Ovary (tissue), 9 donors: Measurements from ENCODE around the gene LAMA1. TPM values are rescaled to one million over a fixed set of nuclear protein-coding genes. Genes with fewer than 3 reads are reported as not detected.

Experiments used
- DNase-seq, 5 donors: peaks; one replicate each; pipeline ENCODE4 v3.0.0-alpha.2; 2019 to 2020
- H3K27ac ChIP-seq, 2 donors: fragments of 200-600 bp; one replicate each; pipeline versions ENCODE4 v1.5.1 to v1.8.0; 2019 to 2022
- H3K27me3 ChIP-seq: fragments of 200-600 bp; one replicate; pipeline ENCODE4 v1.8.0; 2022
- H3K36me3 ChIP-seq: fragments of 200-600 bp; sonication (generic); one replicate; pipeline ENCODE4 v1.5.1; 2019
- H3K4me1 ChIP-seq: one replicate; pipeline ENCODE4 v1.8.1; 2013; ENCODE audit warnings: mild to moderate bottlenecking, moderate library complexity; ENCODE audit not compliant: insufficient read depth
- H3K4me3 ChIP-seq: fragments of 200-600 bp; sonication (generic); one replicate; pipeline ENCODE4 v1.5.1; 2017
- H3K9me3 ChIP-seq, 2 donors: fragments of 200-600 bp in 1 of 2; sonication (generic) in 1 of 2; one replicate each; pipeline versions ENCODE4 v1.5.1 to v1.8.1; 2013 to 2019; ENCODE audit warnings: mild to moderate bottlenecking in 1 of 2, moderate library complexity in 1 of 2
- EP300 ChIP-seq: sonication (generic); formaldehyde crosslinking; IDR thresholded peaks from one replicate; pipeline ENCODE4 v1.6.1; 2017; ENCODE audit warnings: antibody characterized with exemption
- POLR2A ChIP-seq: fragments of 450-650 bp; IDR thresholded peaks from one replicate; pipeline ENCODE4 v1.6.1; 2017; ENCODE audit warnings: antibody characterized with exemption, mild to moderate bottlenecking, moderate library complexity
- WGBS, 3 donors: extraction: QIAGEN DNeasy Blood & Tissue Kit in 1 of 3; methylation state at CpG; one replicate each; pipeline versions ENCODE4 v1.1.5 to v1.1.7; 2013 to 2017; 5-methylcytosine and 5-hydroxymethylcytosine counted together
- intact Hi-C, 4 donors: fragments of 100-400 bp; cut with DNase I; formaldehyde crosslinking; loops; one replicate each; pipeline versions ENCODE4 v1.11.0 to v1.15.1; 2022 to 2023
- polyA plus RNA-seq, 2 donors: library from polyadenylated mRNA; stranded (reverse); fragments of 200-250 nt in 1 of 2; fragments of 350-450 nt in 1 of 2; fragmentation: Illumina TruSeq in 1 of 2; extraction: RNeasy Lipid Tissue Mini Kit (QIAGEN cat#74804) in 1 of 2; gene quantifications; one replicate each; pipeline ENCODE4 v1.2.3, GENCODE V29; 2013 to 2014
- total RNA-seq, 7 donors: library from RNA; depleted of rRNA in 2 of 7; stranded (reverse); fragments of >200 nt in 2 of 7; fragmentation: NEBNext Ultra II Directional in 3 of 7; extraction: Animal tissue kit (Norgen Biotek cat#: 25700) in 3 of 7; gene quantifications; one replicate each; pipeline versions ENCODE4 v1.1.0 to v1.2.4, GENCODE V29; 2016 to 2023
- TF ChIP-seq, protein P1 (sequence below), 3 donors: fragments of 450-650 bp in 2 of 3; fragments of 200-600 bp in 1 of 3; IDR thresholded peaks; one replicate each; pipeline versions ENCODE4 v1.5.1 to v1.8.0; 2016 to 2022; ENCODE audit warnings: antibody characterized with exemption in 3 of 3, mild to moderate bottlenecking in 1 of 3
- donor health status: DM: no; HTN: no; CAD: no; lungs with moderate emphysema.
- donor health status: DM: no; HTN: no; CAD: no.
- donor health status: Bipolar disorder and iron deficiency.
- donor health status: DM: yes; HTN: yes; CAD: no.
- donor health status: DM: no; HTN: no; CAD: no.
- donor health status: DM: yes; HTN: yes; CAD: no.

Gene LAMA1
- total and polyA plus RNA-seq, 9 donors = 1.1 to 10.8 (median 3.8) TPM

DNA sequence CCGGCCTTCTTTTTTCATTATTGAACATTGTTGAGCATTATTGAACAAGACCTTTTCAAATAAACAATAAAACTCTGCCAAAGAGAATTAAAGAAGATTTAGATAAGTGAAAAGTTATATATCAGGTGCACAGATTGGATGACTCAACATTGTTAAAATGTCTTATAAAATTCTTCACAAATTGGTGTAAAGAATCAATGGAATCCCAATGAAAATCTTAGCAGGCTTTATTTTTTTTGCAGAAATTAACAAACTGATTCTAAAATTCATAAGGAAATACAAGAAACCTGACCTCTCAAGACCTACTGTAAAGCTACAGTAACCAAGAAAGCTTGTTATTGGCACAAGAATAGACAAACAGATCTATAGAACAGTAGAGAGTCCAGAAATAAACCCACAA is 70.3 kb downstream of the LAMA1 start:
- 92 to 100% (median 98%) methylated on average over 1 of the region's 1 CpG for WGBS, 3 donors
- Histone ChIP-seq H3K27ac (no peak overlapping the region), H3K4me1 (no peaks in the 10 kb centered on the region), H3K27me3 (no peaks in the 10 kb centered on the region), H3K4me3 (no peak overlapping the region), H3K36me3 (no peaks in the 10 kb centered on the region), H3K9me3 (no peaks in the 10 kb centered on the region)
- intact Hi-C loops = no loop called here
- no peak for DNase-seq
- TF ChIP-seq, protein P1, sequence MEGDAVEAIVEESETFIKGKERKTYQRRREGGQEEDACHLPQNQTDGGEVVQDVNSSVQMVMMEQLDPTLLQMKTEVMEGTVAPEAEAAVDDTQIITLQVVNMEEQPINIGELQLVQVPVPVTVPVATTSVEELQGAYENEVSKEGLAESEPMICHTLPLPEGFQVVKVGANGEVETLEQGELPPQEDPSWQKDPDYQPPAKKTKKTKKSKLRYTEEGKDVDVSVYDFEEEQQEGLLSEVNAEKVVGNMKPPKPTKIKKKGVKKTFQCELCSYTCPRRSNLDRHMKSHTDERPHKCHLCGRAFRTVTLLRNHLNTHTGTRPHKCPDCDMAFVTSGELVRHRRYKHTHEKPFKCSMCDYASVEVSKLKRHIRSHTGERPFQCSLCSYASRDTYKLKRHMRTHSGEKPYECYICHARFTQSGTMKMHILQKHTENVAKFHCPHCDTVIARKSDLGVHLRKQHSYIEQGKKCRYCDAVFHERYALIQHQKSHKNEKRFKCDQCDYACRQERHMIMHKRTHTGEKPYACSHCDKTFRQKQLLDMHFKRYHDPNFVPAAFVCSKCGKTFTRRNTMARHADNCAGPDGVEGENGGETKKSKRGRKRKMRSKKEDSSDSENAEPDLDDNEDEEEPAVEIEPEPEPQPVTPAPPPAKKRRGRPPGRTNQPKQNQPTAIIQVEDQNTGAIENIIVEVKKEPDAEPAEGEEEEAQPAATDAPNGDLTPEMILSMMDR (IDR thresholded peaks at IDR 0.05) = no peak
- TF ChIP-seq EP300 (no peak), POLR2A (no peak)

DNA sequence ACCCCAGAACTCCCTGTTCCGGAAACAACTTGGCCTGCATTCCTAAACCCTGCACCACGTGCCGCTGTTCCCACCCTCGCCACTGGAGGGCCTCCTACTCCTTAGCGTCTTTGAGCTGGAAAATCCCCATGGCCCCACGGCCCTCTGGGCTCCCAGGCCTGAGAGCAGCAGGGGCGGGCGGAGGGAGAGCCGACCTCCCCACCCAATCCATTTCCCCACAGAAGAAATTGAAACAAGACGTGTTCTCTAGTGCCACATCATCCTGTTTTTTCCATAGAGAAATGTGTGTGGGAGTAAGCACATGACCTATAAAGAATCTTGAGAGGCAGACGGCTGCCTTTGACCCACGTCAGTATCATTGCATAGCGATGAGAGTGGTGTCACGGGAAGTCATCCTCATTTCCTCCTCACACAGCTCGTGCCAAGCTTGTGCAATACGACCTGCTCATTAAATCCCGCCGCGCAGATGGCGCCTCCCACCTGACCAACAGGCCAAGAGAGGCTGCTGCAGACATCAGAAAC is 79.2 kb downstream of the LAMA1 start:
- Histone ChIP-seq H3K4me3 (peak overlapping the region; percentile 1), H3K4me1 (peaks cover 2% of the 10 kb centered on the region), H3K9me3 (no peaks in the 10 kb centered on the region), H3K36me3 (no peaks in the 10 kb centered on the region), H3K27me3 (no peaks in the 10 kb centered on the region), H3K27ac (peak overlapping the region; percentile 50 to 63)
- intact Hi-C loops = loop anchor here in 3 of 4 donors (5.0 to 10.0 kb wide), 3 partner anchors 46 to 136 kb away; no protein-coding TSS in a partner anchor
- WGBS, 3 donors = 2% methylated on average over 20 of the region's 20 CpGs
- DNase-seq = peak; percentile 87 to 95 (median 90)
- TF ChIP-seq, protein P1 (IDR thresholded peaks at IDR 0.05) = peak; percentile 40 to 91 (median 82)
- no peak for TF ChIP-seq POLR2A
- peak; percentile 92 for TF ChIP-seq EP300

DNA sequence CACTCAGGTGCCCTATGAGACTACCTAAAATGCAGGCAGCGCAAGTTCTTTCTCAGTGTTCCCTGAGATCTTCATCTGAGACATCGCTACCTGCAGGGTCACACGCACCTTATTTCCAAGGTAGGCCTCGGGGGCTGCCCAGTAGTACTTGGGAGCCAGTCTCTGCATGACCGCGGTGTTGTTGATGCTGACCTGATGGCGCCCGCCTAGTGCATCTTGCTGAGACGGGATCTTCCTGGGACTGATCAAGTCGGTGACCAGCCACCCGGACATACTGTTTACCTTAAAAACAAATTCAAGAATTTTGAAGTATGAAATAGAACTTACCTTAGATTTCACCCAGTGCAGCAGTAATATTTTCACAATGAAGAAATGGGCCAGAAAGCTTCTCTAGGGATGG is 80.1 kb downstream of the LAMA1 start:
- H3K4me3 ChIP-seq = no peak overlapping the region
- intact Hi-C loops = loop anchor here in 3 of 4 donors (5.0 to 10.0 kb wide), 3 partner anchors 47 to 137 kb away; no protein-coding TSS in a partner anchor
- no peaks in the 10 kb centered on the region for H3K27me3 ChIP-seq
- H3K4me1 ChIP-seq = peaks cover 2% of the 10 kb centered on the region
- DNase-seq = no peak
- H3K27ac ChIP-seq = no peak overlapping the region
- 94 to 98% (median 97%) methylated on average over 11 of the region's 11 CpGs for WGBS, 3 donors
- H3K9me3 ChIP-seq = no peaks in the 10 kb centered on the region
- no peaks in the 10 kb centered on the region for H3K36me3 ChIP-seq
- no peak for TF ChIP-seq EP300
- TF ChIP-seq, protein P1 (IDR thresholded peaks at IDR 0.05) = no peak
- no peak for TF ChIP-seq POLR2A

DNA sequence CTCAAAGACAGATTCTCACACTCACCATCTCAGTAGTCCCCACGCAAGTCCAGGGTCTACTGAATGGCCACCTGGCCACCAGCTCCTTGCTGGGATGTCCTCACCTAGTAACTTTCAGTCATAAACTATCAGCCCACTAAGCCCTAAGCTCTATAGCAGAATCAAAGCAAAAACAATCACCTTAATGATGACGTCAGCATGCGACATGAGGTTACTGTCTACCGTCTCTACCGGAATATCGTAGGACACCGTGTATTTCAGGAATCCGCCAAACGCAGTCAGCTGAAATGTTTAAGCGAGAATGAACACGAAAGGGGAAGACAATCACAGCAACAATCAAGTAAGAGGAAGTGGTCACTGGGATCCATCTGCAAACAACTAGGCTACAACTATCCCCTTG is 81.8 kb downstream of the LAMA1 start:
- intact Hi-C loops = loop anchor here in 3 of 4 donors (5.0 to 10.0 kb wide), 3 partner anchors 49 to 139 kb away; no protein-coding TSS in a partner anchor
- TF ChIP-seq POLR2A (no peak), EP300 (no peak)
- TF ChIP-seq, protein P1 (IDR thresholded peaks at IDR 0.05) = no peak
- H3K27ac ChIP-seq = no peak overlapping the region
- no peaks in the 10 kb centered on the region for H3K9me3 ChIP-seq
- WGBS, 3 donors = 95 to 96% (median 96%) methylated on average over 11 of the region's 11 CpGs
- DNase-seq = no peak
- peaks cover 2% of the 10 kb centered on the region for H3K4me1 ChIP-seq
- H3K36me3 ChIP-seq = no peaks in the 10 kb centered on the region
- no peaks in the 10 kb centered on the region for H3K27me3 ChIP-seq
- no peak overlapping the region for H3K4me3 ChIP-seq
